ENCODE results near the gene PTPRM.

PTPRM gene

GRCh38 chr18:8257851-8258434 is 690.8 kb downstream of the PTPRM start:
- no peak for DNase-seq

DNA sequence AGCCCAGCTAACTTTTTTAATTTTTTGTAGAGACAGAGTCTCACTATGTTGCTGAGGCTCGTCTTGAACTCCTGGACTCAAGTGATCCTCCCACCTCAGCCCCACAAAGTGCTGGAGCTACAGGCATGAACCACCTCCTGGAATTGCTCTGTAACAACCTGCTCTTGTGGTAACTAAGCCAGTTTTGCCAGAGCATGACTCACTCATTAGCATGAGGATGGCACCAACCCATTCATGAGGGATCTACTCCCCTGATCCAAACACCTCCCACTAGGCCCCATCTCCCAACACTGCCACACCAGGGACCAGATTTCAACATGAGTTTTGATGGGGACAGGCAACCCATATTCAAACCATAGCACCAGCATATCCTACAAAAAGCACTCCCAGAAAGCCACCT is 693.2 kb downstream of the PTPRM start:
- DNase-seq: no peak

DNA sequence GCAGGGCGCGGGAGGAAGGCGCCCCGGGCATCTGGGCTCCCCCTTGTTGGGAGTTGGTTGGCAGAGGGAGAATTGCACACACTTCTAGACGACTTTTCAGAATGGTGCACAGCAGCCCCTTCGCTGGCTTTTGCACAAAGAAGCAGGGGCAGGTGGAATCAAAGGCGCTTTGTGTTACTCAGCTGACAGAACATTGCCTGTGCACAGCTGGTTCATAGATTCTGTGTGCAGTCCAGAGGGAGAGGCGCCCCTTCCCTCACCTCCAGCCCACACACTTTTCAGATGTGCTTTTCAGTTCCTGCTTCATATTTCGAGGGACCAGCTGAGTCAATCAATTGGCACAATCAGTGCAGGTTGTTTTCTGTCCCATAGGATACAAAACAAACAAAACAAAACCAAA is 693.7 kb downstream of the PTPRM start:
- DNase-seq: no peak

- no peak for DNase-seq
Observed at GRCh38 chr18:8261651-8262091, 694.6 kb downstream of the PTPRM start.

GRCh38 chr18:8262221-8262620 is 695.1 kb downstream of the PTPRM start:
- no peak for DNase-seq

- DNase-seq: no peak
Observed at GRCh38 chr18:8264116-8264515, 697.0 kb downstream of the PTPRM start.

GRCh38 chr18:8264861-8265411 is 697.8 kb downstream of the PTPRM start:
- DNase-seq: no peak

DNA sequence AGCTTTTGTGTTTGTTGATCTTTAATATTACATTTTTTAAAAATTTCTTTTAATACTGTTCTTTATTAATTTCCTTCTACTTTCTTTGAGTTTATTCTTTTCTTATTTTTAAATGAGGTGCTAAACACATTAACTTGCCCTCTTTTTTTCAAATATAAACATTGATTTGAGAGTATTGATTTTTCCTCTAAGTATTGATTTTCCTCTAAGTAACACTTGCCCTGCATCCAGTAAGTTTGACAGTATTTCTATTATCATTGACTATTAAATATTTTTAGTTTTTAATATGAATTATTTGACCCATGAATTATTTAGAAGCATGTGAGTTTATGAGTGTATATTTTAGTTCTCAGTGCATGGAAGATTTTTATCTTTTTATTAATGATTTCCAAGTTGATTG is 705.1 kb downstream of the PTPRM start:
- DNase-seq: no peak

GRCh38 chr18:8274370-8274769 is 707.3 kb downstream of the PTPRM start:
- DNase-seq: no peak

DNA sequence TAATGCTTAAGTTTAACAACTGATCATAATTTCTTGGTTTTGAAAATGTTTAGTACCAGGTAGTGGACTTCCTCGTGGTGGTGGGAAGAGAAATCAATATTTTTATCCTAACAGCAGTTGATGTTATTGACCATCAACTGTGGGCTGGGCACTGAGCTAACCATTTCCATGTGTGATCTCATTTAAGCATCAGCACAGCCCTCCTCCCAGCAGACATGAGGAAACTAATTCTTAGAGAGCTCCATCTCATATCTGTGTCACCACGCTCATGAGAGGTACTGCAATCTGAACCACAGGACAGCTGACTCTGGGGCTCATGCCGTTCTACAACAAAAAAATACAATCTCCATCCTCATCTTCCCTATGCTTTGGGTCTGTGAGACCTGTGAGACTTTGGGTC is 709.3 kb downstream of the PTPRM start:
- no peak for DNase-seq

DNA sequence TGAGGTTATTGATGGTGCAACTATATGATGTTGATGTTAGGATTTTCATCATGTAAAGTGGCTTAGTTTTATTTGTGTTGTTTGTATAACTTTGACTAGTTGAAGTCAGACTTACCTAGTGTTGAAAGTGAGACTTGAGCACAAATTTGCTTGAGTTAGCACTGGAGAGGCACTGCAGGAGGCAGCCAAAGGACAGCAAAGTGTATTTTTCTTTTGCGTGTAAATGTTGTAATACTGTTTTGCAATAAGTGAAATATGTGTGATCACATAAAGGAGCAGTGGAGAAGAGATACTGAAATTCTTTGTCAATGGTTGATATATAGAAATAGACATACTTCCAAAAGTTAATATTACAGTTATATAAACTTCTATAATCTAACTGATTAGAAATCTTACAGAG is 710.2 kb downstream of the PTPRM start:
- DNase-seq: no peak

GRCh38 chr18:8279346-8279745 is 712.2 kb downstream of the PTPRM start:
- no peak for DNase-seq

DNA sequence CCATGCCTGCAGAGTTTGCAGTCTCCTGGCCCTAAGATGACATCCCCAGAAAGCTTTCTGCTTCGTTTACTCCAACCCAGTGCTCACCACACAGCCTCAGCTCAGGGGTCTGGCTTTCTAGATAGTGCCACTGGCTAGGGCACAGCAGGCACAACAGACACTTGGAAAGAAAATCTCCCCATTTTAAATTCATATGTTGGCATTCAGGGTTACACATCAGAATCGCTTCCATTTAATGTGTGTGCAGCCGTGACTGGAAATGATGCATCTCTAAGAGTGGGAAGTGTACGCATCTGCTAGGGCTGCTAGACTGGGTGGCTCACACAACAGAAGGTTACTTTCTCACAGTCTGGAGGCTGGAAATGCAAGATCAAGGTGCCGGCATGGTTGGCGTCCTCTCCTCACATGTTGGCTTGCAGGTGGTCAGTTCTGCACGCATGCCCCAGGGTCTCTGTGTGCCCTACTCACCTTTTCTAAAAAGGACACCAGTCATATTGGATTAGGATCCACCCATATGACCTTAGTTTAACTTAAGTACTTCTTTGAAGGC is 712.7 kb downstream of the PTPRM start:
- DNase-seq: no peak

DNA sequence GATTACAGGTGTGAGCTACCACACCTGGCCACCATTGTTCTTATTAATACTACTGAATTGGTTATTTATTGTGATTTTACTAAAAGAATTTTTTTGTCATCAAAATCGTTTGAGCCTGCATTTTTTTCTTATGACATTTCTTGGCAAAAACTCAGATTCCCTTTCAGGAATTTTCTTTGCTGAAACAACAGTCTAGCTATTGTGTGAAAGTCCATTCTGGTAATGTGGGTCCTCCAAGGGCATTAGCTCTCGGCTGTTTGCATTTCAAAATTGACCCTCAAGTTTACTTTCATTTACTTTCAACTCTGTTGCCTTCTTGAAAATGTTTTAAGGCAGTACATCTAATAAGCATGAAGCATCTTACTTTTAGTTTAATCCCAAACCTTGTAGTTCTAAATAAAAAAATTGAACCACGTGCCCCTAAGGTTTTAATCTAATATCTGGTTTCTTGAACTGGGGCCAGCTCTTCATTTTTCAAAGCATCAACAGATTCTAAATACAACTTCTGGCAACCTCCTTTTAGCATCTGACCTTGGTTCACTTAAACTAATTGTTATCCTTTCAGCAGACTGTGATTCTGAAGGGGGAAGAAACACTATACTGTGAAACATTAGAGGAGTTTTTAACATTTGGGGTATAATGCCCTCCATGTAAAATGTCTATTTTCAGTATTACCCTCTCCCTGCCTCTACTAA is 716.9 kb downstream of the PTPRM start:
- DNase-seq: no peak

DNA sequence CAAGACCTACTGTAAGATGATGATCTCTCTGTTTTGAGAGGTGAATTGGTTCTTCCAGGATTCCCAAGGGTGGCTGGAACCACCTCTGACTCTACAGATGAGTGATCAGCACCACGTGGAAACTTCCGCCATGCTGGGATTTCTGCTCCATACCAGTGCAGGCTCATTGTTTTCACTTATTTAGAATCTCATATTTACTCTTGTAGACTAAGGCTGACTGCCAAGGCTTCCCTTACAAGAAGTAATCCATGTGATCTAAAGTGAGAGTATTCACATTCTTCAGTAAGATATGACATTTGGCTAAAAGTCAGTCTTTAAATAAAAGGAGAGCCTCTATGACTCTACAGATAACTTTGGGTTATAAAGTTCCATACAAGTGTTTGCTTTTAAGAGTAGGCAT is 719.2 kb downstream of the PTPRM start:
- no peak for DNase-seq

- no peak for DNase-seq
Observed at GRCh38 chr18:8287196-8287885, 720.2 kb downstream of the PTPRM start.

- no peak for DNase-seq
Observed at GRCh38 chr18:8288472-8289195, 721.5 kb downstream of the PTPRM start.

- no peak for DNase-seq
Observed at GRCh38 chr18:8290435-8290834, 723.3 kb downstream of the PTPRM start.

DNA sequence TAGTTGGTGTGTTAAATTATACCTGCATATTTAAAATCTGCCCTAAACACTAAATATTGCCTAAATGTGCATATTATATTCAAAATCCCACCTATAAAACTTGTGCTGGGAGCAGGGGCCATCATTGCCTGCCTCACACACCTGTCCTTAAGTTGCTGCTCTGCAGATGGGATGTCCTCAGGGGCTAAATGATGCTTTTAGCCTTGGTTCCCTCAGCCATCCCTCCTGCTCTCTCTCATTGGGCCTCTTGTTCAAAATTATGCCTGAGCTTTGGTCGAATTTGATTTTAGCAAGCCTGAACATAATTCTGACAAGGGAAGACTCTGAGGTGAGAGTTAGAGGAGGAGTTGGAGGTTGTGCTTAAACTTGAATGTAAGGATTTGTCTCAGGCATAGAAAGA is 723.8 kb downstream of the PTPRM start:
- DNase-seq: no peak

DNA sequence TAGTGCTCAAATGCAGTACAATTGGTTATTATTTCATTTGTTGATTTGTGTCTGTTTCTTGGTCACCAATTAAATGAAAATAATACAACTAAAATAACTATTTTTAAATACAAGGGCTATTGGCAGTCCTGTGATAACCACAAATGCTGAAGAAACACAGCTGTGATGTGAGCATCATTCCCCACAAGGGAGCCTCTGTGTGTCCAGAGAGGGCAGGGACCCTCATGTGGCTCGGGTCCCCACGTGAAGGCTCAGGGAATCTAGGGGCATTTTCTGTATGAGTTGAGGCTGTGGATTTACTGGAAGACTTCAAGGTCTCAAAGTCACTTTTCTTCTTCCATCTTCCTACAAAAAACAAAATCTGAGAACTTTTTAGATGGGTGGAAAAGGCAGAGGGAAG is 726.1 kb downstream of the PTPRM start:
- no peak for DNase-seq

DNA sequence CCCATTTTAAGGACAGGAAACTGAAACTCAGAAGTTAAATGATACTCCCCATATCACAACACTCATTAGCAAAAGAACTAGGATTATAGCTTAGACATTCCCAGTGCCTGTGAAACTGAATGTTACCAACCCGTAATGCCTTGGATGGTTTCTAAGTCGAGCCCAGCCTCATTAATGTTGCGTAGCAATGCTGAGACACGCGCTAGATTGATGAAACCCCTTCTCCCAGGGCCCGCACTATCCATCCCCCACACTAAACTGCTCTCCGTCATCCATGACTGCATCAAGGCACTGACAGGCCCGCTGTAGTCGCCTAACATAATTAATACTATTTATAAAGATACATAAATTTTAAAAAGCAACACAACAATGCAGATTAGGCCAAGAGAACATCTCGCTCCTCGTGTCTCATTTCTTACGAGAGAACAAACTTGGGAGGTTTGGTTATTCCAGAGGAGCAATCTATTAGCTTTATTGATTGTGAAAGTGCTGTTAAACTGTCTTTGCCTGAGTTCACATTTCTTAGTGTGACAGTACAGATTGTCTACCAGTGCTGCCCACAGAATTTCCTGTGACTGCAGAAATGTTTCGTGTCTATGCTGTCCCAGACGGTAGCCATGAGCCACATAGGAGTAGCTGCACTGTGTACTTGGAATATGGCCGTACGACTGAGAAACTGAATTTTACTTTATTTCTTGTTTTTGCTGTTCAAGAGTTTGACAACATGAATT is 729.9 kb downstream of the PTPRM start:
- DNase-seq: no peak

GRCh38 chr18:8298186-8298585 is 731.1 kb downstream of the PTPRM start:
- DNase-seq: no peak

Data from inflammatory macrophage (primary cell).